Natural killer cell (primary cell): Measurements from ENCODE around the gene LTF. TPM values are rescaled to one million over a fixed set of nuclear protein-coding genes. Genes with fewer than 3 reads are reported as not detected.

Experiments used
- ATAC-seq, 3 donors: fragments of 150-1000 bp in 2 of 3; fragments of 200-7000 bp in 1 of 3; cut with Tn5 transposase; 1 replicate in 1 of 3; 2 replicates in 2 of 3; pipeline ENCODE4 v1.10.0; 2021; ENCODE audit warnings: mild to moderate bottlenecking in 2 of 3, moderate library complexity in 2 of 3
- DNase-seq, 2 donors: peaks; one replicate each; pipeline versions ENCODE4 v3.0.0 to v3.0.0-alpha.2; 2013 to 2021; ENCODE audit warnings: mixed read lengths in 1 of 2
- H3K27ac ChIP-seq: one replicate; pipeline ENCODE4 v1.5.1; 2013; ENCODE audit warnings: mild to moderate bottlenecking, low read length
- H3K27me3 ChIP-seq: one replicate; pipeline ENCODE4 v1.6.1; 2013; ENCODE audit warnings: low read length; ENCODE audit not compliant: control insufficient read depth, insufficient read depth
- H3K36me3 ChIP-seq: one replicate; pipeline ENCODE4 v1.6.1; 2013; ENCODE audit warnings: low read length; ENCODE audit not compliant: control insufficient read depth, insufficient read depth
- H3K4me1 ChIP-seq: one replicate; pipeline ENCODE4 v1.6.1; 2013; ENCODE audit warnings: low read length; ENCODE audit not compliant: control insufficient read depth, insufficient read depth
- H3K4me3 ChIP-seq: one replicate; pipeline ENCODE4 v1.5.1; 2013; ENCODE audit warnings: low read length
- H3K9me3 ChIP-seq: one replicate; pipeline ENCODE4 v1.6.1; 2013; ENCODE audit warnings: low read length; ENCODE audit not compliant: control insufficient read depth, insufficient read depth
- H3K27ac Mint-ChIP-seq, 2 donors: one replicate each; pipeline ENCODE4 v1.8.0; 2022; ENCODE audit warnings: mild to moderate bottlenecking in 2 of 2, mixed read lengths in 2 of 2, moderate library complexity in 1 of 2
- H3K27me3 Mint-ChIP-seq, 2 donors: one replicate each; pipeline ENCODE4 v1.8.0; 2022; ENCODE audit warnings: low read depth in 2 of 2, mixed read lengths in 2 of 2
- H3K36me3 Mint-ChIP-seq: one replicate; pipeline ENCODE4 v1.8.0; 2022; ENCODE audit warnings: mixed read lengths
- H3K4me1 Mint-ChIP-seq, 2 donors: one replicate each; pipeline ENCODE4 v1.8.0; 2022; ENCODE audit warnings: mixed read lengths in 2 of 2
- H3K4me3 Mint-ChIP-seq: one replicate; pipeline ENCODE4 v1.8.0; 2022; ENCODE audit warnings: mild to moderate bottlenecking, moderate library complexity, mixed read lengths
- H3K9me3 Mint-ChIP-seq, 2 donors: one replicate each; pipeline ENCODE4 v1.8.0; 2022; ENCODE audit warnings: mixed read lengths in 2 of 2
- WGBS: methylation state at CpG from one replicate; pipeline ENCODE4 v1.1.7; 2013; ENCODE audit warnings: missing lambda C conversion rate; ENCODE audit not compliant: insufficient coverage; 5-methylcytosine and 5-hydroxymethylcytosine counted together
- intact Hi-C: fragments of 100-400 bp; cut with micrococcal nuclease; formaldehyde crosslinking; loops from one replicate; pipeline ENCODE4 v1.14.2; 2022
- total RNA-seq, 4 donors: library from RNA; stranded (reverse); fragments of 120-200 nt in 1 of 4; gene quantifications; one replicate each; pipeline versions ENCODE4 v1.2.3 to v1.2.4, GENCODE V29; 2013 to 2022
- TF ChIP-seq, protein P1 (sequence below): fragments of 200-600 bp; IDR thresholded peaks from one replicate; pipeline ENCODE4 v1.8.0; 2022; ENCODE audit warnings: antibody characterized with exemption

The LTF gene
- total RNA-seq, 3 donors from 2014 or later (not counting 1 experiment from before 2014, with no cell fraction given), result 1.0 to 1.1 TPM; not detected in 1

DNA sequence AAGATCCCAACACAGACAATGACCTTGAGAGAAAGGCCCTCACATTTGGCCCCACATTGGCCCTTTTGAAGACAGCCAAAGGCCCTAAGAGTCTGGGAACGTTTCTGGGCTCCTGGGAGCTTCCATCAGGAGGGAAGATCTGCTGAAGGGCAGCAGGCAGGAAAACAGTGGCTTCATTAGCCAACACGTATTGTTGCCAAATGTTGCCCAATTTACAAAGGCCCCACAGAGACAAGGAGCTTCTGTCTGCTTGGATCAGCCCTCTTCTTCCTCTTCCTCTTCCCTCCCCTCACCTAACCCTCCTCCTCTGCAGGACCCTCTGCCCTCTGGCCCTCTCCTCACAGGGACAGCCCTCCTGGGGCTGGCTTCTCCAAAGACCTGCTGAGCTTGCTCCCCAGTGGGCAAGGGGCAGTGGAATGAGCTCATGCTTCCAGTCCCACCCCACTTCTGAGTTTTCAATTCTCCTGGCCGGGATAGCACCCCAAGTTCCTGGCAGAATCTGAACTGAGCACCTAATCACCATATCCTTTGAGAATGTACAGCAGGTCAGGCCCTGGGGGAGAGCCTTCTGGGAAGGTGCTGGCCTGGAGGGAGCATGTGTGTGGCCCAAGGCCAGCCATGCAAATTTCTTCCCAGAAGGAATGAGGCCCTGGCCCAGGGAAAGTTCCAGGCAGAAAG lies 5.1 kb upstream of the LTF start:
- no peak for ATAC-seq
- Mint-ChIP-seq H3K9me3 (peaks cover 4 to 8% of the 10 kb centered on the region in 2 donors), H3K27me3 (peaks cover 22% of the 10 kb centered on the region in 2 donors), H3K4me3 (no peak overlapping the region), H3K4me1 (no peaks in the 10 kb centered on the region), H3K27ac (no peak overlapping the region), H3K36me3 (peaks cover 8% of the 10 kb centered on the region)
- WGBS, result 62% methylated on average over 3 of the region's 3 CpGs
- no peaks in the 10 kb centered on the region for H3K36me3 ChIP-seq
- no peak overlapping the region for H3K27ac ChIP-seq
- no peaks in the 10 kb centered on the region for H3K4me1 ChIP-seq
- intact Hi-C loops, result no loop called here
- TF ChIP-seq, protein P1, sequence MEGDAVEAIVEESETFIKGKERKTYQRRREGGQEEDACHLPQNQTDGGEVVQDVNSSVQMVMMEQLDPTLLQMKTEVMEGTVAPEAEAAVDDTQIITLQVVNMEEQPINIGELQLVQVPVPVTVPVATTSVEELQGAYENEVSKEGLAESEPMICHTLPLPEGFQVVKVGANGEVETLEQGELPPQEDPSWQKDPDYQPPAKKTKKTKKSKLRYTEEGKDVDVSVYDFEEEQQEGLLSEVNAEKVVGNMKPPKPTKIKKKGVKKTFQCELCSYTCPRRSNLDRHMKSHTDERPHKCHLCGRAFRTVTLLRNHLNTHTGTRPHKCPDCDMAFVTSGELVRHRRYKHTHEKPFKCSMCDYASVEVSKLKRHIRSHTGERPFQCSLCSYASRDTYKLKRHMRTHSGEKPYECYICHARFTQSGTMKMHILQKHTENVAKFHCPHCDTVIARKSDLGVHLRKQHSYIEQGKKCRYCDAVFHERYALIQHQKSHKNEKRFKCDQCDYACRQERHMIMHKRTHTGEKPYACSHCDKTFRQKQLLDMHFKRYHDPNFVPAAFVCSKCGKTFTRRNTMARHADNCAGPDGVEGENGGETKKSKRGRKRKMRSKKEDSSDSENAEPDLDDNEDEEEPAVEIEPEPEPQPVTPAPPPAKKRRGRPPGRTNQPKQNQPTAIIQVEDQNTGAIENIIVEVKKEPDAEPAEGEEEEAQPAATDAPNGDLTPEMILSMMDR, result no peak
- DNase-seq, result no peak
- H3K4me3 ChIP-seq, result no peak overlapping the region
- peaks cover 11% of the 10 kb centered on the region for H3K27me3 ChIP-seq
- no peaks in the 10 kb centered on the region for H3K9me3 ChIP-seq

DNA sequence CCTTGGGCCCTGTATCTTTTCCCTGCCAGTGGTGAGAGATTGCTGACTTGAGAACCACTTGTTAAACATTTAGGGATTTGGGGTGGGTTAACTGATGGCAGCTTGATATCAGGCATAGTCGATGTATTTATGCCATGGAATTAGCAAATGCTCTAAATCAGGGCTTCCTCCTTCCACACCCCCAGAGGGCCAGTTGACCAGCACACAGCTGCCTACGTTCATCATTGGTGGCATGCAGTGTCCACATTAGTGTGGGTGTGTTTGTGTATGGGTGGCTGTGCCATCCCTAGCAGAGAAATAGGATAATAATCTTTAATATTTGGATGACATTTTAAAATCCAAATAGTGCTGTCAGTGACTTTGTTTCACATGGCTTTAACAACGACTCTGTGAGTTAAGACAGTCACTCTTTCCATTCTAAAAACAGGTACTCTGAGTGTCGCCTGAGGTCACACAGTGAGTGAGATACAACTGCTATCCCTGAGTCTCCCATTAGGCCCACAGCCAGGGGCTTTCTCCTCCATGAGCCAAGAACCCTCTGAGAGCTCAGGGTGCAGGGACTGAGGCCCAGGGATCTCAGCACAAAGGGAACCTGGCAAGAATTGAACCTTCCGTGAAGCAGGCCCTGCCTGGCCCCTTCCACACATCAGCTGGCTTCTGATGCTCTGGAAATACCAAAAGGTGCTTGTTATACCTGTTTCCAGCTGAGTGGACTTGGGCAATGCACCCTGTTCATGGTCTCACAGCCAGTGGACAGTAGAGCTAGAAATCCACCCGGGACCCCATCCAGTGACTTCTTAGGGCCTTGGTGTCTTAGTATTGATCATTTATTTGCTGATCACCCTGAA lies 4.3 kb upstream of the LTF start:
- H3K27me3 ChIP-seq, result peaks cover 14% of the 10 kb centered on the region
- no peak overlapping the region for H3K4me3 ChIP-seq
- 85% methylated on average over 5 of the region's 6 CpGs for WGBS
- H3K27ac ChIP-seq, result no peak overlapping the region
- no peak overlapping the region for H3K27ac Mint-ChIP-seq
- H3K9me3 ChIP-seq, result no peaks in the 10 kb centered on the region
- no peaks in the 10 kb centered on the region for H3K4me1 Mint-ChIP-seq
- intact Hi-C loops, result no loop called here
- no peak for ATAC-seq
- no peaks in the 10 kb centered on the region for H3K36me3 Mint-ChIP-seq
- no peak overlapping the region for H3K4me3 Mint-ChIP-seq
- TF ChIP-seq, protein P1, result no peak
- no peak for DNase-seq
- peaks cover 26 to 27% of the 10 kb centered on the region in 2 donors for H3K27me3 Mint-ChIP-seq
- no peaks in the 10 kb centered on the region for H3K4me1 ChIP-seq
- no peaks in the 10 kb centered on the region for H3K36me3 ChIP-seq
- H3K9me3 Mint-ChIP-seq, result peaks cover 0 to under 1% of the 10 kb centered on the region in 2 donors

DNA sequence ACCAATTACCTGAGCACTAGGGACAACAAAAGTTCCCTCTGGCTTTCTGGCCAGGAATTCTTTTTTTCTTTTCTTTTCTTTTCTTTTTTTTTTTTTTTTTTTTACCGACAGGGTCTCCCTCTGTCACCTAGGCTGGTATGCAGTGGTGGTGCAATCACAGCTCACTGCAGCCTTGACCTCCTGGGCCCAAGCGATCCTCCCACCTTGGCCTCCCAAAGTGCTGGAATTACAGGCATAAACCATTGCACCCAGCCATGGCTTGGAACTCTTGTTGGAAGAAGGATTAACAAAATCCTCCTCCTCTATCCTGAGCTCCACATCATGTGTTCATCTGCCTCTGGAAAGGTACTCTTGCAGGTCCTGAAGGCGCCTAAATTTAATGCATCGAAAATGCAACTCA lies 2.9 kb upstream of the LTF start:
- ATAC-seq, result no peak

More for the DNA sequence above, 2.9 kb upstream of the LTF start:
- Mint-ChIP-seq H3K9me3 (no peaks in the 10 kb centered on the region), H3K4me1 (no peaks in the 10 kb centered on the region), H3K4me3 (no peak overlapping the region), H3K27me3 (peaks cover 28 to 31% of the 10 kb centered on the region in 2 donors), H3K36me3 (no peaks in the 10 kb centered on the region), H3K27ac (no peak overlapping the region)
- no peak overlapping the region for H3K4me3 ChIP-seq
- H3K27ac ChIP-seq, result no peak overlapping the region
- no peaks in the 10 kb centered on the region for H3K9me3 ChIP-seq
- intact Hi-C loops, result no loop called here
- peaks cover 18% of the 10 kb centered on the region for H3K27me3 ChIP-seq
- TF ChIP-seq, protein P1, result no peak
- 99% methylated on average over 3 of the region's 4 CpGs for WGBS
- DNase-seq, result no peak
- H3K36me3 ChIP-seq, result no peaks in the 10 kb centered on the region
- H3K4me1 ChIP-seq, result no peaks in the 10 kb centered on the region
